ENCODE measurements around the gene KMO. TPM values are rescaled to one million over a fixed set of nuclear protein-coding genes. Genes with fewer than 3 reads are reported as not detected.

Gene KMO
- polyA plus RNA-seq, 12 donors: 0.15 to 0.61 (median 0.28) TPM; not detected in 2

- DNase-seq: no peak
These were observed 95.5 kb downstream of the KMO start for GRCh38 chr1:241627453-241628259.

GRCh38 chr1:241630005-241630404, 97.8 kb downstream of the KMO start:
- no peak for DNase-seq

- DNase-seq: no peak
These were observed 98.3 kb downstream of the KMO start for GRCh38 chr1:241630476-241630875.

- DNase-seq: no peak
These were observed 98.7 kb downstream of the KMO start for GRCh38 chr1:241630899-241631298.

- no peak for DNase-seq
These were observed 99.5 kb downstream of the KMO start for GRCh38 chr1:241631674-241632073.

GRCh38 chr1:241632987-241633386, 100.8 kb downstream of the KMO start:
- no peak for DNase-seq

GRCh38 chr1:241635556-241636152, 103.5 kb downstream of the KMO start:
- DNase-seq: no peak

- DNase-seq: no peak
These were observed 104.1 kb downstream of the KMO start for GRCh38 chr1:241636291-241636690.

- DNase-seq: no peak
These were observed 104.9 kb downstream of the KMO start for GRCh38 chr1:241637046-241637590.

GRCh38 chr1:241637604-241638003, 105.4 kb downstream of the KMO start:
- DNase-seq: no peak

GRCh38 chr1:241638099-241638682, 106.0 kb downstream of the KMO start:
- DNase-seq: no peak

GRCh38 chr1:241638909-241639622, 106.9 kb downstream of the KMO start:
- no peak for DNase-seq

- peak; percentile 26 for DNase-seq
These were observed 107.5 kb downstream of the KMO start for GRCh38 chr1:241639623-241640148.

- DNase-seq: peak; percentile 88
These were observed 108.1 kb downstream of the KMO start, which contains the start of the genes CHML and OPN3 for GRCh38 chr1:241640149-241640866. CHML (minus strand) TSS chr1:241640369; CDS start chr1:241635766, 4,603 bp downstream. OPN3 (minus strand) TSS chr1:241640369; CDS start chr1:241640254, 115 bp downstream.

GRCh38 chr1:241640867-241641622, 108.9 kb downstream of the KMO start:
- no peak for DNase-seq

GRCh38 chr1:241641773-241642592, 109.8 kb downstream of the KMO start:
- no peak for DNase-seq

- no peak for DNase-seq
These were observed 110.4 kb downstream of the KMO start for GRCh38 chr1:241642593-241642944.

- DNase-seq: no peak
These were observed 112.1 kb downstream of the KMO start for GRCh38 chr1:241644259-241644658.

- DNase-seq: no peak
These were observed 113.0 kb downstream of the KMO start for GRCh38 chr1:241645199-241645598.

All from muscle of arm (tissue), 12 donors.